NCI-H187 (cell line): ENCODE results near the gene ANXA5.
"Not testable (repeated sequence)": the region's sequence is repeated elsewhere in the genome, so short reads cannot be mapped to it uniquely, and the experiment has no call there.

Experiments
- DNase-seq, 2 experiments: peaks; one replicate each; lab custom pipeline; 2025; lab: John Stamatoyannopoulos, UW

ANXA5 gene

GRCh38 chr4:121696581-121697461, at the start of gene ANXA5:
ANXA5 (minus strand) TSS chr4:121696980; CDS start chr4:121696589, 391 bp downstream.
- DNase-seq = no peak

- no peak for DNase-seq
These were observed 46.0 kb upstream of the ANXA5 start for GRCh38 chr4:121742794-121743193.

- no peak for DNase-seq
These were observed 45.0 kb upstream of the ANXA5 start for GRCh38 chr4:121741751-121742150.

- no peak for DNase-seq
These were observed 44.1 kb upstream of the ANXA5 start for GRCh38 chr4:121740796-121741409.

- no peak for DNase-seq
These were observed 42.8 kb upstream of the ANXA5 start for GRCh38 chr4:121739575-121739974.

- DNase-seq = no peak
These were observed 42.2 kb upstream of the ANXA5 start for GRCh38 chr4:121738780-121739535.

- no peak for DNase-seq
These were observed 41.2 kb upstream of the ANXA5 start for GRCh38 chr4:121737846-121738554.

- DNase-seq = no peak
These were observed 40.1 kb upstream of the ANXA5 start for GRCh38 chr4:121736735-121737351.

- no peak for DNase-seq
These were observed 37.8 kb upstream of the ANXA5 start for GRCh38 chr4:121734571-121734970.

- DNase-seq = no peak
These were observed 37.2 kb upstream of the ANXA5 start for GRCh38 chr4:121733942-121734341.

- DNase-seq = not testable (repeated sequence)
These were observed 33.0 kb upstream of the ANXA5 start for GRCh38 chr4:121729753-121730152.

GRCh38 chr4:121728798-121729226, 32.0 kb upstream of the ANXA5 start:
- no peak for DNase-seq

- DNase-seq = no peak
These were observed 31.3 kb upstream of the ANXA5 start for GRCh38 chr4:121728066-121728465.

- no peak for DNase-seq
These were observed 30.0 kb upstream of the ANXA5 start for GRCh38 chr4:121726642-121727268.

GRCh38 chr4:121724671-121725070, 27.9 kb upstream of the ANXA5 start:
- no peak for DNase-seq

GRCh38 chr4:121721700-121722099, 24.9 kb upstream of the ANXA5 start:
- no peak for DNase-seq

GRCh38 chr4:121720109-121720508, 23.3 kb upstream of the ANXA5 start:
- no peak for DNase-seq

- no peak for DNase-seq
These were observed 21.0 kb upstream of the ANXA5 start for GRCh38 chr4:121717680-121718237.

GRCh38 chr4:121714548-121714947, 17.8 kb upstream of the ANXA5 start:
- no peak for DNase-seq

- no peak for DNase-seq
These were observed 16.0 kb upstream of the ANXA5 start for GRCh38 chr4:121712783-121713182.
